Activated CD4-positive, alpha-beta T cell treated with anti-CD3 and anti-CD28 coated beads, Interleukin-10, Interleukin-2, amounts not matched to agents 100 ng/mL and 50 ng/mL, durations not matched to agents 16 hours and 8 hours (primary cell): ENCODE results near the gene JAK1.
"Not testable (repeated sequence)": the region's sequence is repeated elsewhere in the genome, so short reads cannot be mapped to it uniquely, and the experiment has no call there.

Experiments used
- DNase-seq: peaks from one replicate; pipeline ENCODE4 v3.0.0-alpha.2; 2020

JAK1 gene

GRCh38 chr1:64948216-64948615 lies 18.1 kb downstream of the JAK1 start:
- DNase-seq: no peak

GRCh38 chr1:64946916-64947315 lies 19.4 kb downstream of the JAK1 start:
- no peak for DNase-seq

GRCh38 chr1:64944913-64945312 lies 21.4 kb downstream of the JAK1 start:
- no peak for DNase-seq

GRCh38 chr1:64942675-64943074 lies 23.7 kb downstream of the JAK1 start:
- no peak for DNase-seq

- DNase-seq: no peak
Observed at GRCh38 chr1:64942118-64942517, 24.2 kb downstream of the JAK1 start.

- no peak for DNase-seq
Observed at GRCh38 chr1:64941461-64942117, 24.8 kb downstream of the JAK1 start.

- no peak for DNase-seq
Observed at GRCh38 chr1:64940025-64940424, 26.3 kb downstream of the JAK1 start.

- no peak for DNase-seq
Observed at GRCh38 chr1:64938991-64939390, 27.4 kb downstream of the JAK1 start.

GRCh38 chr1:64936956-64937355 lies 29.4 kb downstream of the JAK1 start:
- DNase-seq: no peak

GRCh38 chr1:64935551-64936155 lies 30.7 kb downstream of the JAK1 start:
- no peak for DNase-seq

GRCh38 chr1:64934878-64935275 lies 31.5 kb downstream of the JAK1 start:
- DNase-seq: no peak

- no peak for DNase-seq
Observed at GRCh38 chr1:64934115-64934877, 32.1 kb downstream of the JAK1 start.

- DNase-seq: no peak
Observed at GRCh38 chr1:64933296-64934070, 32.9 kb downstream of the JAK1 start.

- no peak for DNase-seq
Observed at GRCh38 chr1:64932962-64933295, 33.4 kb downstream of the JAK1 start.

GRCh38 chr1:64930640-64931039 lies 35.7 kb downstream of the JAK1 start:
- DNase-seq: not testable (repeated sequence)

- no peak for DNase-seq
Observed at GRCh38 chr1:64929221-64929620, 37.1 kb downstream of the JAK1 start.

GRCh38 chr1:64928325-64928724 lies 38.0 kb downstream of the JAK1 start:
- no peak for DNase-seq

GRCh38 chr1:64925594-64925993 lies 40.8 kb downstream of the JAK1 start:
- DNase-seq: no peak

GRCh38 chr1:64923294-64923718 lies 43.0 kb downstream of the JAK1 start:
- peak; percentile 56 for DNase-seq

- DNase-seq: peak; percentile 28
Observed at GRCh38 chr1:64922336-64922735, 44.0 kb downstream of the JAK1 start.

GRCh38 chr1:64921771-64922170 lies 44.6 kb downstream of the JAK1 start:
- no peak for DNase-seq

GRCh38 chr1:64920941-64921589 lies 45.3 kb downstream of the JAK1 start:
- no peak for DNase-seq

- not testable (repeated sequence) for DNase-seq
Observed at GRCh38 chr1:64919120-64919519, 47.2 kb downstream of the JAK1 start.
